ENCODE data around the gene PCCA.

The PCCA gene

DNA sequence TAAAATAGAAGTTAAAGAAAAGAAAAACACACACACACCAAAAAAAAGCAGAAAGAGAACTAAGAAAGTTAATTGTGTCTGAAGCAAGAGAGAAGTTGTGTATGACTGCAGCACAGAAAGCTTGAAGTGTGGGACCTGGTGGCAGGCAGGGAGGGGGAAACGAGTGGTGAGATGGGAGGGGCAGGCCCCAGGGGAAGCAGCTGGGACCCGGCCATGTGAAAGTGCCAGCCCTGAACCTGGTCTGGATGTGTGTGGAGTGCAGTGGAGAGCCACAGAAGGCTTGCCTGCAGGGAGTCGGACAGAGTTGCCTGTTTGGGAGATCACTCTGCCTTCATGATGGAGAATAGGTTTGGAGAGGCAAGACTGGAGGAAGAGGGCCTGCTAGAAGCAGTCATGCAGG is 300.7 kb downstream of the PCCA start:
- Mint-ChIP-seq H3K27me3 (no peaks in the 10 kb centered on the region), H3K27ac (no peak overlapping the region), H3K4me1 (peaks cover 17% of the 10 kb centered on the region), H3K4me3 (no peak overlapping the region), H3K9me3 (no peaks in the 10 kb centered on the region)
- no peak for DNase-seq
- ATAC-seq: no peak

DNA sequence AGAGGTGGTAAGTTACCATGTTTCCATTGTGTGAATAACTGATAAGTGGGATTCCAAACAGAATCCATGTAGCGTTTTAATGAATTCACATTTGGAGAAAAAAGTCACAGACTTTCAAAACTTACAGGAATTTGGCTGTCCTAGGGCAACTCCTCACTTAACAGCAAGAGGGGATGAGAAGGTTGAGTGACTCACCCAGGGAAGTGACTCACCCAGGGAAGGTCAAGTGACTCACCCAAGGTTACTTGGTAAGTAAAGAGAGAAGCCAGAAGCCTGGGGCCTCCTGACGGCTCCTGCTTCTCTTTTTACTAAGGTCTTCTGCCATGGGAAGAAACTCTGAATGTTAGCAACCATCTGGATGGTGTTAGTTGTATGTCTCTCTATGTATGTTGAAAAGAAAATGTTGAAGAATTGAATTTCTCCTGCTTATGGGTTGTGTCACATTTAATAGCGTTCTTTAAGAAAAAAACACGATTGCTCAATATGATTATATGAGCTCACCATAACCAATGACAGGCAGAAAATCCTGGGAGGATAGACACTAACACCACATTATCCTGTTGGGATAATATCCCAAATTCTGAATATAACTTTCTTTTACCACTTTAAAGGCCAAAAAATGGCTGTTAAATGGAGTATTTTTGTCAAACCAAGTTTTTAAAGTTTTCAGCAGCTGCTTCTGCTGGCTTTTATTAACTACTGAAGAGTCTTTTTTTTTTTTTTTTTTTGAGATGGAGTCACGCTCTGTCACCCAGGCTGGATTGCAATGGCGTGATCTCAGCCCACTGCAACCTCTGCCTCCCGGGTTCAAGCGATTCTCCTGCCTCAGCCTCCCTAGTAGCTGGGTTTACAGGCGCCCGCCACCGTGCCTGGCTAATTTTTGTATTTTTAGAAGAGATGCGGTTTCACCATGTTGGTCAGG is 304.1 kb downstream of the PCCA start:
- peak overlapping the region; percentile 9 to 31 for H3K4me3 Mint-ChIP-seq
- H3K27ac Mint-ChIP-seq: peak overlapping the region in 1 of 2 donors; percentile 61

DNA sequence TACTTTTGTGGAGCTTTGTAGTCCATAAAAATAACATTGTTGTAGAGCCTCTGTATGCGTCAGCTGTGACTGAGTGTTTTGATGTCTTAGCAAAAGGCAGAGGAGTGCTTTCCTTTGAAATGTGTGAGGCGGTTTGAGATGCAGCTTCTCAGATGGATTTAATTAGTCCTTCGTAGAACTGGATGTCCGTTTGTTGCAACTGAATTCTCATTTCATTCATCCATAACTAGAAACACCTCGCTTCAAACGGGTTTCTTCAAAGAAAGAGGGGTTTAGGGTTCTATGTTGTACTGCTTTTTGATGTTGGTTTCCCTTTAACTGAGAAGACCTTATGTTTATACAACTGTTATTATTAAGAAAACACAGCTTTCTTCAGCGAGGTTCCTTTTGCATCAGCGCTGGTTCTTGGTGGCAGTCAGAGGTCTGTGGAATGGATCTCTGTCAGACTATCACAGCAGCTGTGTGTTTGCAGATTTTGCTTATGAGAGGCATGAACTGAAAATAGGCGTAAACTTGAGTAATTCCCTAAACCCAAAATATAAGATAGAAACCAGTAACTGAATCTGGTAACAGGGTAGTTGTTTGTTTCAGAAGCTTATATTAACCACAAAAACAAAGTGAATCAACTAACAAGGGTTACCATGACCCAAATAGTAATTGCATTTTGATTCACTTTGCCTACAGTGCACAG is 305.3 kb downstream of the PCCA start:
- ATAC-seq (peak; percentile 91), DNase-seq (peak; percentile 23 to 65)
- H3K4me3 Mint-ChIP-seq: peak overlapping the region in 1 of 2 donors; percentile 31
- H3K4me1 Mint-ChIP-seq: peaks cover 21% of the 10 kb centered on the region
- H3K27ac Mint-ChIP-seq: peak overlapping the region; percentile 7 to 61
- H3K27me3 Mint-ChIP-seq: no peaks in the 10 kb centered on the region
- H3K9me3 Mint-ChIP-seq: no peaks in the 10 kb centered on the region

More for the DNA sequence above, 304.1 kb downstream of the PCCA start:
- Mint-ChIP-seq H3K4me1 (peaks cover 21% of the 10 kb centered on the region), H3K9me3 (no peaks in the 10 kb centered on the region), H3K27me3 (no peaks in the 10 kb centered on the region)
- DNase-seq: peak; percentile 39 to 68
- ATAC-seq: peak; percentile 82

DNA sequence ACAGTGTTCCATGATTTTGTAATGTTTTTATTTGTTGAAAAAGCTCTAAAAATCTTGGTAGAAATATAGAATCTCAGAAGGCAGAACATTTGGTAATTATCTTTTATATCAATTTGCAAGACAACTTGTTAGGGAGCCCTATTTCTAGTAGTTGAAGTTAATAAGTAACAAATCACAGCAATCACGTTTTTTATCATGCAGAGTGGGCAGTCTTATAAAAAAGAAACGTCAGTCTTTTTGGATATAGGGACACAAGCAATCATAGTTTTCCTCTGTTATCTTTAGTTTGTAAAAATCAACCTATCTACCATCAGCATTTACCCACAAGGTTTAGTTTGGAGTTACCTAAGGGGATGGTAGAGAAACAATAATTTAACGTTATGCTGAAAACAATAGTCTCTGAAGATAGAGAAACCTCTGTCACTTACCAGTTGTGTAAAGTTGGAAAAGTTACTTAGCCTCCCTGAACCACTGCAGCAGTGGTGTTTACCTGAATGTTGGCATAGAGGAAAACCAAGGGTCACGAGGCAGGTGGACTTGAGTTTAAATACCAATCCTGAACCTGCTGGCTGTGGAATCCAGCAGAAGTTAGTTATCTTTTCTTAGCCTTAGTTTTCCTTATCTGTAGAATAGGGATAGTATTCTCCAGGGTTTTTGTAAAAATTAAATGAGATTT is 306.9 kb downstream of the PCCA start:
- DNase-seq (no peak), ATAC-seq (no peak)
- peaks cover 21% of the 10 kb centered on the region for H3K4me1 Mint-ChIP-seq
- H3K27me3 Mint-ChIP-seq: no peaks in the 10 kb centered on the region
- H3K4me3 Mint-ChIP-seq: no peak overlapping the region
- H3K9me3 Mint-ChIP-seq: no peaks in the 10 kb centered on the region
- H3K27ac Mint-ChIP-seq: no peak overlapping the region

DNA sequence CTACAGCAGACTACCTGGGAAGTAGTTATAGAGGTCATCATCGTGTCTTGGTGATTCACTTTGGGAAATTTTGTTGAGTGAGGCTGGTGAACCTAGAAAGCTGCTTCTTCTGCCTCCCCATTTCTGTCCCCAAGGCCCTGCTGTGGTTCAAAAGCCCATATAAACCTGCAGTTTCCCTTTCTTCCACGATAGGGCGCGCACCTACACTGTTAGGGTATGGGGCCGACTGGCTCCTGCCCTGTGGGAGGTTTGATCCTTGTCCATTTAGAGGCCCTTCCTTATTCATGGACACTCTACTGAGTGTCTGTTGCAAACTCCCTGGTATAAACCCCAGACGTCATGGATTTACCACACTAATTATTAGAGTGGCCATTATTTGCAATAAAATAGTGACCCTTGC is 307.9 kb downstream of the PCCA start:
- ATAC-seq (no peak), DNase-seq (no peak)
- Mint-ChIP-seq H3K9me3 (no peaks in the 10 kb centered on the region), H3K27ac (no peak overlapping the region), H3K4me3 (no peak overlapping the region), H3K27me3 (no peaks in the 10 kb centered on the region), H3K4me1 (peaks cover 20% of the 10 kb centered on the region)

DNA sequence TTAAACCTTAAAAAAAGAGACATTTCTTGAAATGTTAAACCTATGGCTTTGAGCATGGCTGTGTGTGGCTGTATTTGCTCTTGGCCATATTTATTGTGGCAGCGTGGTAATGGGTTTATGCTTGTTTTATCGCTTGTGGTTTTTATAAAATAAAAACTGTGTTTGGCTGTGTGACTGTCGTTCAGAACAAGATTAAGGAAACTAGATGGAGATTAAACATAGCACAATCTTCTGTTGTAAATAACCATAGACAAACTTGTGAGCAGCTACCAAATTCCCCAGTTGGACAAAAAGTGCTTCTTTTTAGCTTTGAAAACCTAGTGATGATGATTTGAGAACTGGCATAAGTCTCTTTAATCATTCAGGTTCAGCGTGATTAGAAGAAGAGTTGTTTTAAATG is 308.7 kb downstream of the PCCA start:
- DNase-seq: no peak
- ATAC-seq: no peak
- Mint-ChIP-seq H3K27ac (peak overlapping the region in 1 of 2 donors; percentile 37), H3K27me3 (no peaks in the 10 kb centered on the region), H3K4me1 (peaks cover 12% of the 10 kb centered on the region), H3K9me3 (peaks cover 3% of the 10 kb centered on the region in 2 donors), H3K4me3 (no peak overlapping the region)

DNA sequence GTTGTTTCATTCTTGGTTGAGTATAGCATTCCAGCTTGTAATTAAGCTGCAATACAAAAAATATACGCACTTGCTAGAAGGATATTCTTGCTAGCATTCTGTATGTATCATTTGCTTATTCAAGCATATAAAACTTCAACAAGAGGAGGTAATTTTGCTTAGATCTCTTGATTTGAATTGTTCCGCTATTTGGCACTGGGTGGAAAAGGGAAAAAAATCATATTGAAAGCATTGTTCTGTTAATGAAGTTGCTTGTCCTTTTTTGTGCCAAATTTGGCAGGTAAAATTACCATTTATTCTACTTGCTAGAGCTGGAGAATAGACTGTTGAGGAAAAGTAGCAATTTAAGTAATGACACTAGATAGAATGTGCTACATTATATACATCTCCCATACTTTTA is 309.5 kb downstream of the PCCA start:
- Mint-ChIP-seq H3K27me3 (no peaks in the 10 kb centered on the region), H3K4me3 (no peak overlapping the region), H3K4me1 (peaks cover 4% of the 10 kb centered on the region), H3K9me3 (peaks cover 11% of the 10 kb centered on the region in 2 donors), H3K27ac (no peak overlapping the region)
- no peak for DNase-seq
- ATAC-seq: no peak

DNA sequence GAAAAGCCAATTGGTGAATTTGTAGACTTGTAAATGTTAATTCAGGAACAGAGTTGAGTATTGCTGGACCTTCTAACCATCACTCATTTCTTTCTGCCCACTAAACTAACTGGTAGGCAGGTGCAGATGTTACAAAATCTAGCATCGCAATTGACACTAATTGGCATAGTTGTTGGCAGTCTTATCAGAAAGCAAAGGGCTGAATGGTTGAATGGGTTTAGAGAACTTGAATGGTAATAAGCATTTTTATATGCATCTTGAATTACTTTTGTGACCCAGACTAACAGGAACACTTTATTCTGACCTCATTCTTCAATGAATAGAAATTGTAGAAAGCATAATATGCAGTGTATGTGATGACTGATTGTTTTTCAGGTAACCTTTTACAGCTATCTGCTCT is 310.6 kb downstream of the PCCA start:
- Mint-ChIP-seq H3K27ac (no peak overlapping the region), H3K9me3 (peaks cover 19 to 22% of the 10 kb centered on the region in 2 donors), H3K27me3 (no peaks in the 10 kb centered on the region), H3K4me3 (no peak overlapping the region), H3K4me1 (peaks cover 4% of the 10 kb centered on the region)
- ATAC-seq (no peak), DNase-seq (no peak)

DNA sequence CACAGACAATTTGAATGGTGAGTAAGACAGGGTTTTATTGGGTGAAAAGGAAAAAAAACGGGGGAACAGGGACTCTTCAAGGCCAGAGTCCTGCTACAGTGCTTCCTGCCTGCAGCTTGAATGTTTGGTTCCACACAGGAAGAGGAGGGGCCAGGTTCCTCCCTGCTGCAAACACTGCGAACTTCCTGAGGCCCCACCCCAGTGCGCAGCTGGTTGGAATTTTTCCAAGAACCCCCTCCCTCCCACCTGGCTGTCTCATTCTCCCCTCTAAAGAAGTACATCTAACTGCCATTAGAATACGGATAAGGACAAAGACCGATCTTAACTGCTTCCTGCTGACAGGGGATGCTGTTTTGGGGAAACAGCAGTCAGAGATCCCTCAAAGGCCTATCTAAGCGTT is 314.8 kb downstream of the PCCA start:
- peak overlapping the region in 1 of 2 donors; percentile 25 for H3K27ac Mint-ChIP-seq
- peaks cover 30 to 41% of the 10 kb centered on the region in 2 donors for H3K9me3 Mint-ChIP-seq
- no peak for ATAC-seq
- no peak for DNase-seq
- H3K4me3 Mint-ChIP-seq: no peak overlapping the region
- H3K27me3 Mint-ChIP-seq: no peaks in the 10 kb centered on the region
- H3K4me1 Mint-ChIP-seq: no peaks in the 10 kb centered on the region

DNA sequence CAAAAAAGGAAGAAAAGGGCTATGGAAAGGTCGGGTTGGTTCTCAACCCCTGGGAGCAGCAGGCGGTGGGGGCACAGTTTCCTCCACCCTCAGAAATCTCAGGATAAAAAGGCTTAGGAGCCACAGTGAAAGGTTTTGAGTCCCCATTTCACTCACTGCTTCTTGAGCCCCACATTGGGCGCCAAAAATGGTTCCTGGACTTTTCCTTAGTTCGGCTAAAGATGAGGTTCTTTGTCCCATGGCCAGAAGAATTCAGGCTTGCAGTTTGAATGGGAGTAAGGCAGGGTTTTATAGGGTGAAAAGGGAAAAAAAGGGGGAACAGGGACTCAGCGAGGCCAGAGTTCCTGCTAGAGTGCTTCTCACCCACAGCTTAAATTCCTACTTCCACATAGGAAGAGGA is 320.2 kb downstream of the PCCA start:
- H3K27ac Mint-ChIP-seq: no peak overlapping the region
- ATAC-seq (no peak), DNase-seq (no peak)
- no peaks in the 10 kb centered on the region for H3K4me1 Mint-ChIP-seq
- no peak overlapping the region for H3K4me3 Mint-ChIP-seq
- H3K27me3 Mint-ChIP-seq: no peaks in the 10 kb centered on the region
- H3K9me3 Mint-ChIP-seq: peaks cover 20 to 55% of the 10 kb centered on the region in 2 donors

DNA sequence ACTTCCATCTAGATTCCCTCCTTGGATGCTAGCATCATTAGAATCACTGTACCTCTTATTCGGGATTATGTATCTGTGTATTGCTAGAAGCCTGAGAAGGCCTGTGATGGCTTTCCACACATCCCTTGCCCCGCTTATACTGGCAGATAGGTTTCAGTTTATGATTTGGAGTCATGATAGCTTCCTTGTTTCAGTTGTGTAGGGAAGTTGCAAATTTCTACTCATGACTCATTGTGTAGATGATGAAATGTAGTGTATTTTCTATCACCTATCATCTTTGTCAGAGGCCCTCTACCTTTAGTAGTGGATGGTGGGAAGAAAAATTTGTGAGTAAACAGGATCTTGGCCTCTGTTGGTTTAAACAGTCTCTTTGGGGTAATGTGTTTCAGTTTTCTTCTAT is 334.5 kb downstream of the PCCA start:
- H3K27ac Mint-ChIP-seq: peak overlapping the region; percentile 94

DNA sequence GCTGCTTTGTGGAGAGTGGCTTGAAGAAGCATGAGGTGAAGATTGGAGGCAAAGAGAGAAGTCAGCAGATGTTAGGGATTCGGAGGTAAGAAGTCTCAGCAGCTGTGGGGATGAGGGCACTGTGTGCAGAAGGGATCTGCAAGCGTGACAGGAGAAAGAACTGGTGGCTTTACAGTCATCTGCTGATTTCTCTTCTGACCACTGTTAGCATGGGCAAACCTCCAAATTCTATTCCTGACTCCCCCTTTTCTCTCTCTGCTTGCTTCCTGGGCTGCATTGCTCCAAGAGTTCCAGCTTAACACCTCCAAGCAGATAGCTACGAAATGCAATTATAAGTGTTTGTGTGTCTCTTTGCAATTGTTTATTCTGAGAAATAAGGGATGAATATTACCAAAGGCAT is 340.1 kb downstream of the PCCA start:
- Mint-ChIP-seq H3K27ac (peak overlapping the region in 1 of 2 donors; percentile 42), H3K27me3 (no peaks in the 10 kb centered on the region), H3K4me1 (peaks cover 11% of the 10 kb centered on the region), H3K4me3 (no peak overlapping the region), H3K9me3 (peaks cover 0 to 4% of the 10 kb centered on the region in 2 donors)
- ATAC-seq (no peak), DNase-seq (no peak)

More for the DNA sequence above, 334.5 kb downstream of the PCCA start:
- DNase-seq: no peak
- Mint-ChIP-seq H3K9me3 (peaks cover 0 to 8% of the 10 kb centered on the region in 2 donors), H3K4me1 (peaks cover 14% of the 10 kb centered on the region), H3K27me3 (no peaks in the 10 kb centered on the region), H3K4me3 (no peak overlapping the region)
- ATAC-seq: peak; percentile 85

DNA sequence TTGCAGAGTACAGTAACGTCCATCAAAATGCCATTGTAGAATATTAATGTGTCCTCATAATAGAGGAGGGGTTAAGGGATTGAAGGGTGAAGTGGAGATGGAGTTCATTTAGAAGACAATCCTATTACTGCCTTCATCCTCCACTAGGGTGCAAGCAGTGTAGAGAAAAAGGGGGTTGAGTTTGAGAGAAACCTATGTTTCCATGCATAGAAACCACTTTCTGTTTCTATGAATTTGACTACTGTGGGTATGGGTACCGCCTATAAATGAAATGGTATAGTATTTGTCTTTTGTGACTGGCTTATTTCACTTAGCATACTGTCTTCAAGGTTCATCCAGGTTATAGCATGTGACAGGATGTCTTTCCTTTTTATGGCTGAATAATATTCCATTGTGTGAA is 343.7 kb downstream of the PCCA start:
- peaks cover 23% of the 10 kb centered on the region for H3K4me1 Mint-ChIP-seq
- no peak for DNase-seq

DNA sequence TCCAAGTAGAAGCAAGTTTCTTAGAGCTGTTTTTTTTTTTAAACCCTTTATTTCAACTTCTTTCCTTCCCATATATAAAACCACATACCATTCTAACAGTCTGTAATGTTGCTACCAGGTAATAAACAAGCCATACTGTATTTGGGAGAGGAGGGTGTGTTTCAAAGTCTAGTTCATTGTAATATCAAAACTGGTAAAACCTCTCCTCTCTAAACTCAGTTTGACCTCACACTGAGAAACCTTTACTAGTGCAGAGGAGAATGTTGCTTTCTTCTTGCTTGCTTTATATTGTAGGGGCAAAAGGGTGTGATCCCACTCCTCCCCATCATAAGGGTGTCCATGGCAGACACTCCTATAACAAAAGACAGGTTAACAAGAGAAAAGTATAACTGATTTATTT is 344.6 kb downstream of the PCCA start:
- peak overlapping the region in 1 of 2 donors; percentile 2 for H3K27ac Mint-ChIP-seq
- peaks cover 0 to 4% of the 10 kb centered on the region in 2 donors for H3K9me3 Mint-ChIP-seq
- ATAC-seq: peak; percentile 45
- no peak overlapping the region for H3K4me3 Mint-ChIP-seq
- no peak for DNase-seq
- H3K4me1 Mint-ChIP-seq: peaks cover 23% of the 10 kb centered on the region
- H3K27me3 Mint-ChIP-seq: no peaks in the 10 kb centered on the region

More for the DNA sequence above, 343.7 kb downstream of the PCCA start:
- Mint-ChIP-seq H3K9me3 (peaks cover 0 to 4% of the 10 kb centered on the region in 2 donors), H3K4me3 (no peak overlapping the region), H3K27ac (peak overlapping the region in 1 of 2 donors; percentile 37), H3K27me3 (no peaks in the 10 kb centered on the region)
- peak; percentile 49 for ATAC-seq

DNA sequence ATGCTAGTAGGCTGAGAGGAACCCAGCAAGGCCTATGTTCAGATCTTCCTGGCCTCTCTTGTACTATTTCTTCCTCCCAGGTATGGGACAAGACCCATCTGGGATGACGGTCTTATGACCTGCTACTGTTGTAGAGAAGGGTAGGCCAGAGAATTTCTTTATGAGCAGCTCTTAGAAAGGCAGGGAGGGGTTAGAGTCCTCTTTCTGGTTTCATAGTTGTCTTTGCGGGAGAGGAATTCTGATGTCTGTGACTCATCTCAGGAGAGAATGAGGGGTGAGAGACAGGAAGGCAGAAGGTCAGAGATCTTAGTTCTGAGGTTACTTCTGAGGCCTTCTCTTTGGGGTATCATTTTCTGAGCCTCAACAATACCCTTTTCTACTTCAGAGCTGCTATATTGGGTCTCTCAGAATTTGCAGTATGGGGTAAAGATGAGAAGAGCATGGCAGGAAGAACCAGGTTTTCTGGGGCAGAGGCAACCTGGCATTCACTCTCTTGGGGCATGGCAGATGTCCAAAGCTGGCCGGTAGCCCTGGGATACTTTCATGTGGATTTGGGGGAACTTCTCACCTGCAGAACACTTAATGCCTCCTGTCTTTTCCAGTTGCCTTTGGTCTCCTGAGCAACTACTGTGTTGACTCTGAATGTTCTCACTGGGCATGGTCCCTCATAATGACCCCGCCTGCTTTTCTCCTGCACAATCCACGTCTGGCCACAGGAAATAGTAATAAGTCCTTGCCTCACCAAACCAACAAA is 345.3 kb downstream of the PCCA start:
- DNase-seq (no peak), ATAC-seq (peak; percentile 76)
- H3K4me1 Mint-ChIP-seq: peaks cover 23% of the 10 kb centered on the region
- H3K4me3 Mint-ChIP-seq: no peak overlapping the region
- peaks cover 0 to 4% of the 10 kb centered on the region in 2 donors for H3K9me3 Mint-ChIP-seq
- H3K27me3 Mint-ChIP-seq: no peaks in the 10 kb centered on the region
- peak overlapping the region in 1 of 2 donors; percentile 2 for H3K27ac Mint-ChIP-seq
